Thyroid gland (tissue), 4 donors: Measurements from ENCODE around the gene EFNA2.

Experiments
- CTCF ChIP-seq, 6 experiments: fragments of 200-600 bp in 3 of 6; fragments of 450-650 bp in 3 of 6; sonication (generic) in 3 of 6; IDR thresholded peaks; one replicate each; pipeline ENCODE4 v1.5.1; 2016 to 2019; ENCODE audit warnings: antibody characterized with exemption in 6 of 6, mild to moderate bottlenecking in 2 of 6, inconsistent platforms in 1 of 6, moderate library complexity in 1 of 6
- POLR2A ChIP-seq, 2 donors: fragments of 450-650 bp; IDR thresholded peaks; one replicate each; pipeline ENCODE4 v1.6.1; 2017; ENCODE audit warnings: antibody characterized with exemption in 2 of 2, mild to moderate bottlenecking in 2 of 2, moderate library complexity in 1 of 2

GRCh38 chr19:1258163-1258492 lies 27.5 kb upstream of the EFNA2 start:
- TF ChIP-seq CTCF (IDR thresholded peaks at IDR 0.05): no peak
- TF ChIP-seq POLR2A (IDR thresholded peaks at IDR 0.05): no peak
